ENCODE measurements around the gene RABEP2. TPM values are rescaled to one million over a fixed set of nuclear protein-coding genes. Genes with fewer than 3 reads are reported as not detected.

RABEP2 gene
- total RNA-seq, 1 donor = 31.5 TPM

DNA sequence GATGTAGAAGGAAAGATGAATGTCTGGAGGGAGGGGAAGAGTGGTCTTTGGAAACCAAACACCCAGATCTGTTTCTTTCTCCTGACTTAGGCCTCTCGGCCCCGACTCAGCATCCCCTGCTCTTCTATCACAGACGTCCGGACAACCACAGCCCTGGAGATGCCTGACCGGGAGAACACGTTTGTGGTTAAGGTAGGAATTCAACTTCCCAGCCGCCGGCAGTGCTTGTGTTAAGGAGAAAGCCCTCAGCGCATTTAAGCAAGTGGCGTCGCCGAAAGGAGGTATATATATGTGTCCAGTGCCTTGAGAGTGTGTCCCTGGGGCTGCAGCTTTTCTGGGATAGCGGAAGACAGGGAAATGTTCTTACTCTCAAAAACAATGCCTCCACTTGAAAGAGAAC is 57.8 kb downstream of the RABEP2 start:
- Histone ChIP-seq H3K4me2 (ENCODE audit: insufficient read depth, low read length) (no peak overlapping the region), H3K4me3 (ENCODE audit: insufficient read depth, low read length) (no peak overlapping the region), H3K9me3 (ENCODE audit: low read depth, low read length) (no peaks in the 10 kb centered on the region), H3K36me3 (ENCODE audit: insufficient read depth, low read length) (peaks cover 47% of the 10 kb centered on the region), H3K27me3 (ENCODE audit: insufficient read depth, low read length) (no peaks in the 10 kb centered on the region), H3K79me2 (ENCODE audit: insufficient read depth, low read length) (peaks cover 46% of the 10 kb centered on the region), H2AFZ (ENCODE audit: low read length) (no peak overlapping the region), H3K4me1 (ENCODE audit: insufficient read depth, low read length) (peaks cover 11% of the 10 kb centered on the region), H3K27ac (ENCODE audit: low read depth, low read length) (no peak overlapping the region), H4K20me1 (ENCODE audit: insufficient read depth, low read length) (peaks cover 26% of the 10 kb centered on the region)
- TF ChIP-seq, protein P1, sequence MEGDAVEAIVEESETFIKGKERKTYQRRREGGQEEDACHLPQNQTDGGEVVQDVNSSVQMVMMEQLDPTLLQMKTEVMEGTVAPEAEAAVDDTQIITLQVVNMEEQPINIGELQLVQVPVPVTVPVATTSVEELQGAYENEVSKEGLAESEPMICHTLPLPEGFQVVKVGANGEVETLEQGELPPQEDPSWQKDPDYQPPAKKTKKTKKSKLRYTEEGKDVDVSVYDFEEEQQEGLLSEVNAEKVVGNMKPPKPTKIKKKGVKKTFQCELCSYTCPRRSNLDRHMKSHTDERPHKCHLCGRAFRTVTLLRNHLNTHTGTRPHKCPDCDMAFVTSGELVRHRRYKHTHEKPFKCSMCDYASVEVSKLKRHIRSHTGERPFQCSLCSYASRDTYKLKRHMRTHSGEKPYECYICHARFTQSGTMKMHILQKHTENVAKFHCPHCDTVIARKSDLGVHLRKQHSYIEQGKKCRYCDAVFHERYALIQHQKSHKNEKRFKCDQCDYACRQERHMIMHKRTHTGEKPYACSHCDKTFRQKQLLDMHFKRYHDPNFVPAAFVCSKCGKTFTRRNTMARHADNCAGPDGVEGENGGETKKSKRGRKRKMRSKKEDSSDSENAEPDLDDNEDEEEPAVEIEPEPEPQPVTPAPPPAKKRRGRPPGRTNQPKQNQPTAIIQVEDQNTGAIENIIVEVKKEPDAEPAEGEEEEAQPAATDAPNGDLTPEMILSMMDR (IDR thresholded peaks at IDR 0.05; ENCODE audit: extremely low read depth, low read depth, low read length) = no peak
- peak; percentile 22 for DNase-seq (ENCODE audit: insufficient read length, low spot score, missing footprints)

DNA sequence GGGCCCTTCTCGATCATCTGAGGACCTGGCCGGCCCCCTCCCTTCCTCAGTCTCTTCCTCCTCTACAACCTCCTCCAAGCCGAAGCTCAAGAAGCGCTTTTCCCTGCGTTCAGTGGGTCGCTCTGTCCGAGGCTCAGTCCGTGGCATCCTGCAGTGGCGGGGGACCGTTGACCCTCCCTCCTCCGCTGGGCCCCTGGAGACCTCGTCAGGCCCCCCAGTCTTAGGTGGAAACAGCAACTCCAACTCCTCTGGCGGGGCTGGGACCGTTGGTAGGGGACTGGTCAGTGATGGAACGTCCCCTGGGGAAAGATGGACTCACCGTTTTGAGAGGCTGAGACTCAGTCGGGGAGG is 58.6 kb downstream of the RABEP2 start:
- Histone ChIP-seq H3K27me3 (ENCODE audit: insufficient read depth, low read length) (no peaks in the 10 kb centered on the region), H3K4me3 (ENCODE audit: insufficient read depth, low read length) (no peak overlapping the region), H3K4me2 (ENCODE audit: insufficient read depth, low read length) (no peak overlapping the region), H4K20me1 (ENCODE audit: insufficient read depth, low read length) (peaks cover 22% of the 10 kb centered on the region), H3K79me2 (ENCODE audit: insufficient read depth, low read length) (peaks cover 50% of the 10 kb centered on the region), H3K36me3 (ENCODE audit: insufficient read depth, low read length) (peaks cover 40% of the 10 kb centered on the region), H3K9me3 (ENCODE audit: low read depth, low read length) (no peaks in the 10 kb centered on the region), H3K27ac (ENCODE audit: low read depth, low read length) (no peak overlapping the region), H2AFZ (ENCODE audit: low read length) (no peak overlapping the region), H3K4me1 (ENCODE audit: insufficient read depth, low read length) (peaks cover 16% of the 10 kb centered on the region)
- TF ChIP-seq, protein P1 (IDR thresholded peaks at IDR 0.05; ENCODE audit: extremely low read depth, low read depth, low read length) = no peak
- peak; percentile 1 for DNase-seq (ENCODE audit: insufficient read length, low spot score, missing footprints)

DNA sequence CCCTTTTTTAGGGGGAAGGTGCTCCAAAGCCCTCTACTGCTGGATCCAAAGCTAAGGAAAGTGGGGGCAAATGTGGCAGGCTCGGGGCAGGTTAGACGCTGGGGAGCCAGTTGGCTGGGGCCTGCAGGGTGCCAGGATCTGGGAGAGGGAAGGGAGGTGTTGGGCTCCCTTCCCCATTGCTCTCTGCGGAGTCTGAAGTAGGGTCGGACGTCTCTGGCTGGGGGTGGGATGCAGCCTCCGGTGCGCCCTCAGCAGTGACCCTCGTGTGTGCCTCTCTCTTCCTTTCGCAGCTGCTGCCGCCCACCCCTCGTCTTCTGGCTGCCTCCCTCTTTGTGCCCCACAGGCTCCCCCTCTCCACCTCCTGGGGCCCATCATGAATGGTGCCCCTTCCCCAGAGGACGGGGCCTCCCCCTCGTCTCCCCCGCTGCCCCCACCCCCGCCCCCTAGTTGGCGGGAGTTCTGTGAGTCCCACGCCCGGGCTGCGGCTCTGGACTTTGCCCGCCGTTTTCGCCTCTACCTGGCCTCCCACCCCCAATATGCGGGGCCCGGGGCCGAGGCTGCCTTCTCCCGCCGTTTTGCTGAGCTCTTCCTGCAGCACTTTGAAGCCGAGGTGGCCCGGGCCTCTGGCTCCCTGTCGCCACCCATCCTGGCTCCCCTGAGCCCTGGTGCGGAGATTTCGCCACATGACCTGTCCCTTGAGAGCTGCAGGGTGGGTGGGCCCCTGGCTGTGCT is 59.1 kb downstream of the RABEP2 start:
- Histone ChIP-seq H3K4me3 (ENCODE audit: insufficient read depth, low read length) (no peak overlapping the region), H3K4me2 (ENCODE audit: insufficient read depth, low read length) (no peak overlapping the region), H3K27ac (ENCODE audit: low read depth, low read length) (no peak overlapping the region), H4K20me1 (ENCODE audit: insufficient read depth, low read length) (peaks cover 22% of the 10 kb centered on the region), H3K79me2 (ENCODE audit: insufficient read depth, low read length) (peaks cover 50% of the 10 kb centered on the region), H3K9me3 (ENCODE audit: low read depth, low read length) (no peaks in the 10 kb centered on the region), H3K4me1 (ENCODE audit: insufficient read depth, low read length) (peaks cover 16% of the 10 kb centered on the region), H3K27me3 (ENCODE audit: insufficient read depth, low read length) (no peaks in the 10 kb centered on the region), H3K36me3 (ENCODE audit: insufficient read depth, low read length) (peaks cover 35% of the 10 kb centered on the region), H2AFZ (ENCODE audit: low read length) (no peak overlapping the region)
- TF ChIP-seq, protein P1 (IDR thresholded peaks at IDR 0.05; ENCODE audit: extremely low read depth, low read depth, low read length) = no peak
- DNase-seq (ENCODE audit: insufficient read length, low spot score, missing footprints) = peak; percentile 73

DNA sequence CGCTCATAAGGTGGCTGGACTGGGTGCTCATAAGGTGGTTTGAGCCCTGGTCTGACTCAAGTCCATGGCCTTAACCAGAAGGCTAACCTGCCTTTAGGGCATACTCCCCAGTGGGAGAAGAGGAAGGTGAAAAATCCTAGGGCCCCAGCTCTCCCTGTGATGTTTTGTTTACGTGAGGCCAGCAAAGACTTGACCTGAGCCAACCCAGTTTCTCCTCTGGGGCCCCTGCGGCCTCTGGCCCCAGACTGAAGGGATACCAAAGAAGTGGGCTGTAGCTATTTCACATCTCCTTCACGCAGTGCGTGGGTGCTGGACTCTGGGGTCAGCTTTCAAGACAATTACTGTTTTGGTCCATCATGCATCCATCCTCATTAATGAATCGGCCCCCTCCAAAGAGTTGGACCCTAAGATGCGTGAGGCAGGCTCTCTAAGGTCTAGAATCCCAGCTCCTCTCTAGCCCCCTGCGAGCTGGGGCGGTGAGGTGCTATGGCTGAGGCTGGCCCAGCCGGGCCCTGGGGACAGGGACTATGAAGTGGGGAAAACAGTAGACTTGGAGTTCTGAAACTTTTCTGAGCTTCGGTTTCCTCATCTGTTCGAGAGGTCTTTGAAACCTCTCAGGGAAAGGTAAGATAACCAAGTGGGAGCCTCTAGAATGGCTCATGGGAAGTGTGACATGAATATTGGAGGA is 59.9 kb downstream of the RABEP2 start:
- peaks cover 50% of the 10 kb centered on the region for H3K79me2 ChIP-seq (ENCODE audit: insufficient read depth, low read length)
- H3K4me2 ChIP-seq (ENCODE audit: insufficient read depth, low read length) = peak overlapping the region; percentile 96
- no peak overlapping the region for H2AFZ ChIP-seq (ENCODE audit: low read length)
- H3K4me3 ChIP-seq (ENCODE audit: insufficient read depth, low read length) = peak overlapping the region; percentile 91
- TF ChIP-seq, protein P1 (IDR thresholded peaks at IDR 0.05; ENCODE audit: extremely low read depth, low read depth, low read length) = no peak
- H3K36me3 ChIP-seq (ENCODE audit: insufficient read depth, low read length) = peaks cover 28% of the 10 kb centered on the region
- peaks cover 22% of the 10 kb centered on the region for H4K20me1 ChIP-seq (ENCODE audit: insufficient read depth, low read length)
- no peaks in the 10 kb centered on the region for H3K9me3 ChIP-seq (ENCODE audit: low read depth, low read length)
- H3K27me3 ChIP-seq (ENCODE audit: insufficient read depth, low read length) = no peaks in the 10 kb centered on the region
- DNase-seq (ENCODE audit: insufficient read length, low spot score, missing footprints) = peak; percentile 42
- H3K27ac ChIP-seq (ENCODE audit: low read depth, low read length) = peak overlapping the region; percentile 90
- peaks cover 16% of the 10 kb centered on the region for H3K4me1 ChIP-seq (ENCODE audit: insufficient read depth, low read length)

Measured in osteoblast (primary cell).